PC-3 (cell line): ENCODE data around the gene S100Z.

Source experiments
- EZH2 ChIP-seq: fragments of 300-600 bp; sonication (generic); IDR thresholded peaks from one replicate; pipeline ENCODE4 v1.6.1; 2017; ENCODE audit warnings: antibody characterized with exemption, mild to moderate bottlenecking, low read length; ENCODE audit not compliant: unreplicated experiment
- EZH2phosphoT487 ChIP-seq: fragments of 300-600 bp; sonication (generic); IDR thresholded peaks from 2 replicates; pipeline ENCODE4 v1.6.1; 2018; ENCODE audit warnings: mild to moderate bottlenecking, antibody characterized with exemption, low read length, borderline replicate concordance
- TF ChIP-seq, protein P1 (sequence below): fragments of 300-600 bp; sonication (generic); conservative IDR thresholded peaks from 2 replicates; pipeline ENCODE4 v1.5.1; 2017; ENCODE audit warnings: antibody characterized with exemption, low read depth, mild to moderate bottlenecking, low read length

- TF ChIP-seq, protein P1, sequence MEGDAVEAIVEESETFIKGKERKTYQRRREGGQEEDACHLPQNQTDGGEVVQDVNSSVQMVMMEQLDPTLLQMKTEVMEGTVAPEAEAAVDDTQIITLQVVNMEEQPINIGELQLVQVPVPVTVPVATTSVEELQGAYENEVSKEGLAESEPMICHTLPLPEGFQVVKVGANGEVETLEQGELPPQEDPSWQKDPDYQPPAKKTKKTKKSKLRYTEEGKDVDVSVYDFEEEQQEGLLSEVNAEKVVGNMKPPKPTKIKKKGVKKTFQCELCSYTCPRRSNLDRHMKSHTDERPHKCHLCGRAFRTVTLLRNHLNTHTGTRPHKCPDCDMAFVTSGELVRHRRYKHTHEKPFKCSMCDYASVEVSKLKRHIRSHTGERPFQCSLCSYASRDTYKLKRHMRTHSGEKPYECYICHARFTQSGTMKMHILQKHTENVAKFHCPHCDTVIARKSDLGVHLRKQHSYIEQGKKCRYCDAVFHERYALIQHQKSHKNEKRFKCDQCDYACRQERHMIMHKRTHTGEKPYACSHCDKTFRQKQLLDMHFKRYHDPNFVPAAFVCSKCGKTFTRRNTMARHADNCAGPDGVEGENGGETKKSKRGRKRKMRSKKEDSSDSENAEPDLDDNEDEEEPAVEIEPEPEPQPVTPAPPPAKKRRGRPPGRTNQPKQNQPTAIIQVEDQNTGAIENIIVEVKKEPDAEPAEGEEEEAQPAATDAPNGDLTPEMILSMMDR = no peak
- no peak for TF ChIP-seq EZH2phosphoT487
- TF ChIP-seq EZH2 = no peak
Measured at GRCh38 chr5:76859591-76860247, 9.9 kb downstream of the S100Z start.
